HK-2 (cell line): Measurements from ENCODE around the gene TSPAN31.
"Not testable (repeated sequence)": the region's sequence is repeated elsewhere in the genome, so short reads cannot be mapped to it uniquely, and the experiment has no call there.

Experiments
- DNase-seq: peaks from one replicate; pipeline ENCODE4 v3.0.0-alpha.2; 2018; ENCODE audit not compliant: unreplicated experiment

Gene TSPAN31

DNA sequence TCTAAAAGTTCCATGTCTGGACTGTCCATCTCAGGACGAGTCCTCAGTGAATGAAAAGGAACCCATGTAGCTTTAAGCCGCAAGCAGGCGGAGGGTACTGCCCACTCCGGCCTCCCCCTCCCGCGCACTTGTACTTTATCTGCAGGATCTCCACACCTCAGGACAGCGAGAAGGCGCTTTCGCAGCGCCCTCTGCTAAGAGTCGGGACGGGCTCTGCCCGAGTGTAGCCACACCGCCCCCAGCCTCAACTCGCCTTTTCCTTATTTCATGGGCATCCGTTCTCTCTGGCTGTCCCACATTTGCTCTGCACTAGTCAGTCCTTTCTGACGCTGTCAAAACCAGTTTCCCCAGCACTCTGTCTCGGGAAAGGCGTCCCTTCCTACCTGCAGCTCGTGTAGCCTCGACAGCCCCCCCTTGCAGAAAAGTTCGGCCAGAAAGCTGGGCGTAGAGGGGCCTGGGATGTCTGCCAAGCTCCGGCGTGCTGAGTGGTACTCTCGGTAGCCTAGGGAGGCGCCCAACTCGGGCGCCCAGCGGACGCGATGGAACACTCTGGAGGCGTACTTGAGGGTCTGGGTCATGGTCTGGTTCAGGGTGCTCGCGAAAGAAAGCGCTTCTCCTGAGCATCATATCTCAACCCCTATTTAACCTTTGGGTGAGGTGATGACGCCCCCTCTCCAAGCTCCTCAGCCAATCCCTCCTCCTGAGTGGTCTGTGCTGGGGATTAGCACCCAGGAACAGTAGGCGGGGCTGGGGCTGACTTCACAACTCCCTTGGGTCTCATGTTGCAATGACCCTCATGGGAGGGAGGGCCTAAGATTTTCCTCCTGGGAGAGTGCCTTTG is 21.8 kb downstream of the TSPAN31 start, which contains the start of gene CYP27B1:
CYP27B1 (minus strand) TSS at position 615 of the 841 bp plus-strand sequence; CDS start at position 578, 37 bp downstream.
- no peak for DNase-seq

DNA sequence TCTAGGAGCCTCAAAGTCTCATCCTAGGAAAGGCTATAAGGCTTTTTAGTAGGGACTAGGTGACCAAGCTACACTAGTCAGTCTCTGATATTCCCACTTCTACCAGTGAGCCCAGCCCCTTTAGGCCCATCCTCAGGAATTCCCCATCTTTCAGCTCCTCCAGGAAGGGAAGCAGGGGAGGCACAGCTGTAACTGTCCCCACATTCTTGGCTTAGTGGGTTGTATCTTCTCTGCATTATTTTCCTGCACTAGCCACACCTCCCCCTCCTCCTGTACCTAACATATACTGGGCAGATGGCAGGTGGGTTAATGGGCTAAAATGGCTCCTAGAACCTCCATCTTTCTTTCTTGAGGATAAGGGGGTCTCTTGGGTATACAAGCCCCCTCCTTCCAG is 22.5 kb downstream of the TSPAN31 start:
- DNase-seq = no peak

DNA sequence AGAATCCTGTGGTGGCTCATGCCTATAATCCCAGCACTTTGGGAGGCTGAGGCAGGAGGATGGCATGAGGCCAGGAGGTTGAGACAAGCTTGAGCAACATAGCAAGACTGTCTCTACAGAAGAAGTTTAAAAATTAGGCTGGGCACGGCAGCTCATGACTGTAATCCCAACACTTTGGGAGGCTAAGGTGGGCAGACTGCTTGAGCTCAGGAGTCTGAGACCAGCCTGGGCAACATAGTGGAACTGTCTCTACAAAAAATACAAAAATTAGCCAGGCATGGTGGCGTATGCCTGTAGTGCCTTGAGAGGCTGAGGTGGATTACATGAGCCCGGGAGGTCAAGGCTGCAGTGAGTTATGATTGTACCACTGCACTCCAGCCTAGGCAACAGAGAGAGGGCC is 23.0 kb downstream of the TSPAN31 start:
- DNase-seq = no peak

DNA sequence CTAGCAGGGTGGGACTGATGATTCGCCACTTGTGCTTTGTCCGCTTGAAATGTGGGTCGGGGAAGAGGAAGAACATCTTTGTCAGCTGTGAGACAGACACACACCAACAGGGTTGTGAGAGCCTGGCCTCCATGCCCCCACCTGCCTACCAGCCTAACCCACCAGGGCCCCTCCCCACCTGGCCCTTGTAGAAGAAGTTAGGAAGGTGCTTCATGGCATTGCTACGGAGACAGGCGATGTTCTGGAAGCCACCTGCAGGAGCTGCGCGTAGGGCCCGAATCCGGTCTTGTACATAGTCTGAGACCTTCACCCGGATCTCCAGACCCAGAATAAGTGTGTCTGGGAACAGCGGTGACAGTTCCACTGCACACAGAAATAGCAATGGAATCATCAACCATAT is 24.8 kb downstream of the TSPAN31 start:
- DNase-seq = no peak

DNA sequence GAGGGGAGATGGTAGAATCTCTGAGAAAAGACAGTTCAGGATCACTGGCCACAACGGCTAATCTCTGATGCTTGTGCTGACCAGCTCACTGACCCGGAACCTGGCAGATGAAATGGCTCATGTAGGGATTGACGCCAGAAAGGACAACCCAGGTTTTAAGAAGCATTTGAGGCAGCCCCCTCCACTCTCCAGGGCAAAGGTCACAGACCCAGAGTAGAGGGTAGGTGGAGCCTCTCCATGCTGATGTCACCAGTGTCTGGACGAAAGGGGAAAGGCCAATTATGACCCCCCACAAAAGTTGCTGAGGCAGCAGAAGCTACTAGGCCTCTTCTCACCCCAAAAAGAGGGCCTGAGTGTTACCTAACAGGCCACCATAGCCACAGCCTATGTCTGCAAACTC is 25.9 kb downstream of the TSPAN31 start:
- DNase-seq = no peak

DNA sequence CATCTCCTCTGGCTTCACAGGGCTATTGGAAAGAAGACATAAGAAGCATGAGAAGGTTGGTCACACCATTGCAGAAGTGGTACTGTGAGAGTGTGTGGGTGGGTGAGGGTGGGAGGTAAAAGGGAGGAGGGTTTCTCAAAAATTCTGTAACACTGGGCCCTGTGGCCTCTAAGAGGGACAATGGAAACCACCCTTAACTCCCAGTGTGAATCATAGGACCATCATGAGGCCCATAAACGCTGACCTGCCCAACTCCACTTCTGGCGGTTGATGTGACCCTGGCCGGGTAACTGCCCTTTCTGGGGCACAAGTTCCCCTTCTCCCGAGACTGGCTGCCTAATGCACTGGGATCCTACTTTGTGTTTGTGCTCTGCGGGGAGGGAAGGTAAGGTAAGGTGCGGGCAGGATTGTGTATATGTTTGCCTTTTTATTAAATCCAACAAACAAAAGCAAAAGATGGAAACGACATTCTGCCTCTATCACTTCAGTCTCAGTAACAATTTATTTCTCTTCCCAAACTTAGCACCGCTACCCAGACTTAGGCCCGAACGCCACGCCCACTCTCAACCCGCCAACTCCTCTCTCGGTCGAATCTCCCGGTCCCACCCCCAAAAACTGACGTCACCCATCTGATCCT is 26.5 kb downstream of the TSPAN31 start:
- peak; percentile 89 for DNase-seq

DNA sequence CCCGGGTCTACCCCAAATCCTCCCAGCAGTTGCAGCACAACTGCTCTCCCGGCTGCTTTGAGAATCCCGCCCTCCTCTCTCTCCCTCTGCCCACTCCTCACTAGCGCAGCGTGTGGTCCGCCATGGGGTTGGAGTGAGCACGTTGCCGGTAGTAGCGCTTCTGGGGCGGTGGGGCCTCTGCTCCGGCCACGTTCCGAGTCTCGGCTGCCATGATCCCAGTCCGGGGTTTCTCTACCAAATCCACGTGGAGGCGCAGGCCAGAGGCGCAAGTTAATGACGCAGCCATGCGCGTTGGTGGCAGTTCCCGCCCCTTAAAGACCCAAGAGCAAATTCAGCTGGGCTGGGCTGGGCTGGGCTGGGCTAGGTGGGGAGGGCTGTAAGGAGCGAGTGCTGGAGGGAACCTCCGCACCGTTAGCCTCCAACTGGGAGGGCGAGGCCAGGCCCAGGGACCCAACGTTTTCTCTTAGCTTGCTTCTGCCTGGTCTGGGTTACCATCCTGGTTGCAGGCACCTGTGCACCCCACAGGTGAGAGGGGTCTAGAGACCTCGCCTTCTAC is 27.1 kb downstream of the TSPAN31 start, which contains the start of gene METTL1:
METTL1 (minus strand) TSS at position 233 of the 556 bp plus-strand sequence; CDS start at position 211, 22 bp downstream.
- DNase-seq = peak; percentile 96

DNA sequence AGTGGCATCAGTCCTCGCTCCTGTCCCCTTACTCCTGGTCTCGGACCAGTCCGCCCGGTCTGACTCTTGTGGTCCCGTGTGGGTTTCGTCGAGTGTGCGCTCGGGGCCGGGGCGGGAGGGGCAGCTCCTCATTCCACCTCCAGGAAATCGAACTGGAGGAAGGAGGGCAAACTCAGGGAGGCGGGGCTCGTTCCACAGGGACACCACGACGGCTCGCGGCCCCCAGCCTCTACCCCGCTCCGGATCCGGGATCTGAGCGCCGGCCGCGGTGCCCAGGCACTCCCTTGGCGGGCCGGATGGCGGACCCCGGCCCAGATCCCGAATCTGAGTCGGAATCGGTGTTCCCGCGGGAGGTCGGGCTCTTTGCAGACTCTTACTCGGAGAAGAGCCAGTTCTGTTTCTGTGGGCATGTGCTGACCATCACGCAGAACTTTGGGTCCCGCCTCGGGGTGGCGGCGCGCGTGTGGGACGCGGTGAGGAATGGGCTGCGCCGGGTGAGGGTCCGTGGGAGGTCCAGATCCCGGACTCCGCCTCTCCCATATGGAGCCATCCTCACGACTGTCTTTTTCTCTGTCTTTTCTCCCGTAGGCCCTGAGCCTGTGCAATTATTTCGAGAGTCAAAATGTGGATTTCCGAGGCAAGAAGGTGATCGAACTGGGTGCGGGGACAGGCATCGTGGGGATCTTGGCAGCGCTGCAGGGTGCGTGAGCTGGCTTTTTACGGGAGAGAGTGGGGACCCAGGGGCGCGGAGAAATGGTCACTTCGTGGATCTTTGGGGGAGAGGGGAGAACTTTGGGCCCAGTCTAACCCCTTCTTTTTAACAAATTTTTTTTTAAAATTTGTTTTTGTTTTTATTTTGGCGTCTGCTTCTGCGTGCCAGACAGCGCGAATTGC is 27.8 kb downstream of the TSPAN31 start, which contains the start of gene EEF1AKMT3:
EEF1AKMT3 (plus strand) TSS at position 186 of the 894 bp plus-strand sequence; CDS start at position 297, 111 bp downstream.
- peak; percentile 78 for DNase-seq

DNA sequence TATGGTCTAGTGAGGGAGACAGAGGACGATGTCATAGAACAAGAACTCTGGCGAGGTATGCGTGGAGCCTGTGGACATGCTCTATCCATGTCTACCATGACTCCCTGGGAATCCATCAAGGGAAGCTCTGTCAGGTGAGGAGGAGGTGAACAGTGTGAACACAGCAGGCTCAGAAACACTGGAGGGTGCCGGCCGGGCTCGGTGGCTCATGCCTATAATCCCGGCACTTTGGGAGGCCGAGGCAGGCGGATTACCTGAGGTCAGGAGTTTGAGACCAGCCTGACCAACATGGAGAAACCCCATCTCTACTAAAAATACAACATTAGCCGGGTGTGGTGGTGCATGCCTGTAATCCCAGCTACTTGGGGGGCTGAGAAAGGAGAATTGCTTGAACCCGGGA is 29.8 kb downstream of the TSPAN31 start:
- DNase-seq = not testable (repeated sequence)

DNA sequence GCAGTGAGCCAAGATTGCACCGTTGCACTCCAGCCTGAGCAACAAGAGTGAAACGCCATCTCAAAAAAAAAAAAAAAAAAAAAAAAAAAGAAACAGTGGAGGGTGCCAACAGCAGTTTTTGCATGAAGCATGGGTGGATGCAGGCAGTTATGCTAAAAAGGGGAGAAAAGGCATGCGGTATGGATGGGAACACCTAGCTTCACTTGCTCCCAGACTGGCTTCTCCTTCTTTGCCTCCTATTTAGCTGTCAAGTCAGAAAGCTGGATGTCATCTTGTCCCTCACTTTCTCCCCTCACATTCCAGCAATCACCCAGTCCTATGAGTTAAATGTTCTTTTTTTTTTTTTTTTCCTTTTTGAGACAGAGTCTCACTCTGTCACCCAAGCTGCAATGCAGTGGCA is 30.2 kb downstream of the TSPAN31 start:
- DNase-seq = no peak

DNA sequence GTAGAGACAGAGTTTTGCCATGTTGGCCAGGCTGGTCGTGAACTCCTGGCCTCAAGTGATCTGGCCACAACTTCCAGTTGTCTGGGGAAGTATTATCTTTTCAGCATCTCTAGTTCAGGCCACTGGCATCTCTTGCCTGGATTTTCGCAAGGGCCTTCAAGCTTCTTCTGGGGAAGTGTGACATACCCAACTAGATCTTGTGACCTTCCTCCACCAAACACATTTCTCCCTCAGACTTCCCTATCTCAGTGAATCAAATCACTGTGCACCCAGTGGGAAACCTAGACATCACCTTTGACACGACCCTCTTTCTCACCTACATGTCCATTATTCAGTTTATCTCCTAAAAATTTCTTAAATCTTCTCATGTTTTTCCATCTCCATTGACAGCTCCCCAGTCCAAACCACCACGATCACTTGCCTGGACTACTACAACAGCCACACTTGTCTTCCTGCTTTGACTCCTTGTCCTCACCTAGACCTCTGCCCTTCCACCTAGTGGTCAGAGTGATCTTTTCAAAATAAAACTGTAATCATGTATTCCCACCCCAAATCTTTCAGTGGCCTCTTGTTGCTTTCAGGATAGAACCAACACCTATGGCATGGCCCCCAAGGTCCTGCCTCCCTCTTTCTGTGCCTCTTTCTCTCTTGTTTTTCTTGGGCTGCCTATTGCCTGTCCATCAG is 30.9 kb downstream of the TSPAN31 start:
- no peak for DNase-seq

DNA sequence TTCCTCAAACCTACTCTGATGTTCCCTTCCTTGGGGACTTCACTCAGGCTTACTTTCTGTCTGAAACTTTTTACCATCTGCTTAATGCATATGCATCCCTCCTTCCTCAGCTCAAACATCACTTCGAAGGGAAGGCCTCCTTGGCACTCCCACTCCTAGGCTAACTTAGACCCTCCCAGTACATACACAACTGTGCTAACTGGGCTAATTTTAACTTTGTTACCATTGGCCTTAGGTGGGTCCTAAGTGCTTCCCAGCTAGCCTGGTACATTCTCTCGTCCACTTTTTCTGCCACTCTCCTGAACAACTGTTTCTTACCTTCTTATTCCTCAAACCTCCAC is 31.4 kb downstream of the TSPAN31 start:
- no peak for DNase-seq

DNA sequence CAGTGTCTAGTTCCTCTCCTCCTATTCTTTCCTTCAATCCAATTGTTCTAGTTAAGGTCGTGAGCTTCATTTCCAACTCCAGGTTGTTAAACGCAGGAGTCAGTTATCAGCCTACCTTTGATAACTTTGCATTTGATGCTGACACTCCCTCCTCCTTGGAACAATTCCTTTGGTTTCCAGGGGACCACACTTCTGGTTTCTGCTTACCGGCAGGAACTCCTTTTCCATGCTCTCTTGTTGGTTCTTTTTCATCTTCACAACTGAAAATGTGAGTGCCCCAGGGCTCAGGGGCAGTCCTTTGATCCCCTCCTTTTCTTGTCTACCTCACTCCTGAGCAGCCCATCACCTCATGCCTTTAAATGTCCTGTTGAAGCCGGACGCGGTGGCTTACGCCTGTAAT is 32.5 kb downstream of the TSPAN31 start:
- DNase-seq = no peak

DNA sequence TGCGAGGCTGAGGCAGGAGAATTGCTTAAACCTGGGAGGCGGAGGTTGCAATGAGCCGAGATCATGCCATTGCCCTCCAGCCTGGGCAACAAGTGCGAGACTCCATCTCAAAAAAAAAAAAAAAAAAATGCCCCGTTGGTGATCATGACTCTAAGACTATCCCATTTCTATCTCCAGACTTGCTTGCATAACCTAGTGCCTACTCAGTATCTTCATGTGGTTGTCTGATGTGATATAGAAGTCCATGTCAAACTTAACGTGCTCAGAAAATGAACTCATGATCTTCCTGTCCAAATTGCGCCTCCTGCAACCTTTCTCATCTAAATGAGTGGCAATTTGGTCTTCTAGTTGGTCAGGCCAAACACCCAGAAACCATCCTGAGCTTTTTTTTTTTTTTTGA is 33.1 kb downstream of the TSPAN31 start:
- no peak for DNase-seq

DNA sequence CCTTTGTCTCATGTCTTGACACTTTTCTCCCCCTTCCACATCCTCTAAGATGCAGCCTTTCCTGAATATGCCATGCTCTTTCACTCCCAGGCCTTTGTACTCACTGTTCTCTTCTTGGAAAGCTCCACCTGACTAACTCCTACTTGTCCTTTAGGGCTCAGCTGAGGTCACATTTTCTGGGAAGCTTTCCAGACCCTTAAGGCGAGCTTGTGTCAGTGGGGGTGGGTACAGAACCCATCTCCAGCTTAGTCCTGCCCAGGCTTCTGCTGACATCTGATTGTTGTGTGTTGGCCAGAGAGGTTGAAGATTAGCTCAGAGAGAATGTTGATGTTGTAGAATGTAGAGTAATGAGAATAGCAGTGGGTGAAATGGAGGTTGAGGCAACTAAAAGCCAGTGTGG is 34.9 kb downstream of the TSPAN31 start:
- no peak for DNase-seq

DNA sequence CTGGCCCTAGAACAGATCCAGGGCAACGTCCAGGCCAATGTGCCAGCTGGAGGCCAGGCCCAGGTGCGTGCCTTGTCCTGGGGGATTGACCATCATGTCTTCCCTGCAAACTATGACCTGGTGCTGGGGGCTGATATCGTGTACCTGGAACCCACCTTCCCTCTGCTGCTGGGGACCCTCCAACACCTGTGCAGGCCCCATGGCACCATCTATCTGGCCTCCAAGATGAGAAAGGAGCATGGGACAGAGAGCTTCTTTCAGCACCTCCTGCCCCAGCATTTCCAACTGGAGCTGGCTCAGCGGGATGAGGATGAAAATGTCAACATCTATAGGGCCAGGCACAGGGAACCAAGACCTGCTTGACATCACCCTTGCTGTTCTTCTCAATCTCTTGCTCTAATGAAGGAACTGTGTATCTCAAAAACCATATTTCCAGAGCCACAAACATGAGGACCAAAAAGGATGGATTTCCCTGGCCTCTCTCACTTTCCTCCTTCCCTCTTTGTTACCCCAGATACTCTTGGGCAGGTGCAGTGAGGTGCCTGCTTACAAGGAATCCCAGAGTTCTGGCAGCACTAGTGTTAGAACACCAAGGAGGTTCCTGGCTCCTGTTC is 35.6 kb downstream of the TSPAN31 start:
- DNase-seq = no peak

DNA sequence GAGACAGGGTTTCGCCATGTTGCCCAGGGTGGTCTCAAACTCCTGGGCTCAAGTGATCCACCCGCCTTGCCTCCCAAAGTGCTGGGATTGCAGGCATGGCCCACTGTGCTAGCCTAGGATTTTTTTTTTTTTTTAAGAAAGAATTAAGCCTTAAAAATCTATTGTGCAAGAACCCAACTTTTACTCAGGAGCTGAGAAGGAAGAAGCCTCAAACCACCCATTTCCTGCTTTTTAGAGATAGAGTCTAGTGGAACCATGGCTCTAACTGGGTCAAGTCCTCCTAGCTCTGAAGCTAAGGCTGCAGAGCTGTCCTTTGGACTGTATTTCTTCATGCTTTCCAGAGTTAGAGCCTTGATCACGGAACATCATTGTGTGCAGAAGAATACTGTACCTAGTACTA is 36.4 kb downstream of the TSPAN31 start:
- DNase-seq = no peak

DNA sequence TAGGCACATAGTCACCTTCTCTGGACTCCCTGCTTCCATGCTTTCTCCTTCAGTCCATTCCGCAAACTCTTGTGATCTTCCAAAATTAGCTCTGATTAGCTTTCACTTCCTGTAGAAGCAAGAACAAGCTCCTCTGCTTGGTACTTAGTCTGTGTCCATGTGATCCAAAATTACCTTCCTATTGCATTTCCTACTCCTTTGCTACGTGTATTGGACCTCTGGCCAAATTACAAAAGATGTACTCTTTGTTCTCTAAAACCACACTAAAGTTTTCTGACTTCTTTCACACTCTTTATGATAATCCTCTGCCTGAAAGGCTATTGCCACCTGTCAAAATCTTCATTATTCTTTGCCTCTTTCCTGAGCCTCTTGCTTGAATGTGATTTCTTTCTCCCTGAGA is 37.0 kb downstream of the TSPAN31 start:
- DNase-seq = no peak

DNA sequence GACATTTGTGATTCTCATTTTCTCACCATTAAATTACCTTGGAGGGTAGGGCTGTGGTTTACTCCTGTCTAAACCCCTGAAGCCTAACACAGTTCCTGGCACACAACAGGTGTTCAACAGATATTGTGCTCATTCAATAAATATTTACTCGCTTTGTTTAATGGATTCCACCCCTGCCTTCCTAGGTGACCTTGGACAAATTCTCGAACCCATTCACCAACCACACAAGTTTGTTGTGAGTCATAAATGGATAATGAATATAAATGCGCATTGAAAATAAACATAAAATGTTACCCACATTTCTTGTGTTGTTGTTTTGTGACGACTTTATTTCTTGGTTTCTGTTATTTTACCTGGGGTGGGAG is 37.4 kb downstream of the TSPAN31 start:
- no peak for DNase-seq

DNA sequence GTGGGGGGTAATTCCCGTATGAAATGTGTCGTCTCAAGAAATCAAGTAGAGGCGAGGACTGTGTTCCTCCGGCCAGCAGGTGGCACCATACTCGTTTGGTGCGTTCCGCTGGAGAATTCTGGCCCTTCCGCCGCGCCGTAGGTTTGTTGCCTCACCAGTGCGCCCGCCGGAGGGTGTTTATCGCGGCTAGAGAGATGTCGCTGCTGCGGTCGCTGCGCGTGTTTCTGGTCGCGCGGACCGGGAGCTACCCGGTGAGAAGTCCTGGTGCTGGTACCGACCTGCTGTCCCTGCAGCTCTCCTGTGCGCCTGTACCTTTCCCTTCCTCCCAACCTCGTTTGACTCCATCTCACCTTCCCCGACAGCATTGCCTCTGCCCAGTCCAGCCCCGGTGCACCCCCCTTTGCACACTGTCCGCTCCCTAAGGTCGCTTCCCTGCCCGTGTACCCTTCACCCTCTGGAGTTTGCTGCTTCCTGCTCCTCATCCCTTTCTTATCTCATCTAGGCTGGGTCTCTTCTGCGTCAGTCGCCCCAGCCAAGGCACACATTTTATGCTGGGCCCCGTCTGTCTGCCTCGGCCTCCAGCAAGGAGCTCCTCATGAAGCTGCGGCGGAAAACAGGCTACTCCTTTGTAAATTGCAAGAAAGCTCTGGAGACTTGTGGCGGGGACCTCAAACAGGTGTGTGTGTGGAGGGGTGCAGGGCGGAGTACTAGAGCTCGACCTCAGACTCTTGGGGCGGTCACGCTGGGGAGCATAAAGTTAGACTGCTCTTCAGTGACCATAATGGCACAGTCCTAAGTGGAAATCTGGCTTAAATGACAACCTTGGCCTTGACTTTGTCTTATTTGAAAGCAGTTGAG is 38.0 kb downstream of the TSPAN31 start, which contains the start of gene TSFM:
TSFM (plus strand) TSS at position 180 of the 858 bp plus-strand sequence; CDS start at position 195, 15 bp downstream.
- DNase-seq = peak; percentile 95
